H1 (cell line): Measurements from ENCODE around the gene STX8. TPM values are rescaled to one million over a fixed set of nuclear protein-coding genes. Genes with fewer than 3 reads are reported as not detected.

Experiments used
- CTCF ChIA-PET: fragments of 300-600 bp; sonication (Branson Sonifier 250); formaldehyde crosslinking; loops from one replicate; lab custom pipeline; 2021; ENCODE audit not compliant: partially characterized antibody; lab: Charles Lee
- POLR2A ChIA-PET: fragments of 300-600 bp; sonication (Branson Sonifier 250); formaldehyde crosslinking; loops from one replicate; lab custom pipeline; 2021; ENCODE audit warnings: inconsistent platforms; ENCODE audit not compliant: partially characterized antibody; lab: Charles Lee
- DNase-seq, 2 experiments: peaks; one replicate each; pipeline versions ENCODE4 v3.0.0 to v3.0.0-alpha.2; 2010 to 2022; ENCODE audit warnings: low spot score in 2 of 2, low read depth in 1 of 2, mixed read lengths in 1 of 2
- FAIRE-seq: peaks from 2 replicates; lab custom pipeline; 2011; peaks lifted over from hg19 to GRCh38; lab: Jason Lieb, UNC
- H2AFZ ChIP-seq: 2 replicates; pipeline ENCODE4 v1.8.1; 2012; ENCODE audit warnings: low read length, inconsistent platforms
- H2AK5ac ChIP-seq: 2 replicates; pipeline ENCODE4 v1.6.1; 2013; ENCODE audit warnings: low read depth, low read length
- H2BK120ac ChIP-seq: replicated peaks from 2 replicates; pipeline ENCODE3; 2013; ENCODE audit warnings: low read depth, low read length, inconsistent platforms
- H2BK12ac ChIP-seq: 2 replicates; pipeline ENCODE4 v1.6.1; 2013; ENCODE audit warnings: low read depth, low read length
- H2BK15ac ChIP-seq: 2 replicates; pipeline ENCODE4 v1.6.1; 2013; ENCODE audit warnings: low read length
- H2BK20ac ChIP-seq: 2 replicates; pipeline ENCODE4 v1.6.1; 2013; ENCODE audit warnings: low read length
- H2BK5ac ChIP-seq: 2 replicates; pipeline ENCODE4 v1.6.1; 2013; ENCODE audit warnings: low read depth, low read length
- H3K14ac ChIP-seq: 2 replicates; pipeline ENCODE4 v1.6.1; 2013; ENCODE audit warnings: inconsistent platforms; ENCODE audit not compliant: insufficient read length
- H3K18ac ChIP-seq: 2 replicates; pipeline ENCODE4 v1.6.1; 2013; ENCODE audit warnings: low read length; ENCODE audit errors: extremely low read depth
- H3K23ac ChIP-seq: 2 replicates; pipeline ENCODE4 v1.6.1; 2013; ENCODE audit warnings: inconsistent platforms; ENCODE audit not compliant: insufficient read length
- H3K23me2 ChIP-seq: 2 replicates; pipeline ENCODE4 v1.6.1; 2013; ENCODE audit warnings: low read depth, low read length
- H3K27ac ChIP-seq: 2 replicates; pipeline ENCODE4 v1.6.1; 2011; ENCODE audit warnings: low read depth, low read length, inconsistent platforms
- H3K27me3 ChIP-seq, 4 experiments: replicated peaks in 1 of 4; 1 replicate in 1 of 4; 2 replicates in 3 of 4; pipeline versions ENCODE4 v1.6.1 to v1.8.1; 2011 to 2013; ENCODE audit warnings: low read length in 3 of 4, mild to moderate bottlenecking in 3 of 4, inconsistent platforms in 2 of 4, mixed read lengths in 2 of 4, moderate library complexity in 1 of 4; ENCODE audit not compliant: control insufficient read depth in 3 of 4, insufficient read depth in 3 of 4; ENCODE audit errors: extremely low read depth in 1 of 4
- H3K36me3 ChIP-seq, 4 experiments: 2 replicates each; pipeline versions ENCODE4 v1.6.1 to v1.8.1; 2011 to 2013; ENCODE audit warnings: mild to moderate bottlenecking in 4 of 4, low read length in 3 of 4, moderate library complexity in 2 of 4, control low read depth in 1 of 4, inconsistent platforms in 1 of 4; ENCODE audit not compliant: insufficient read depth in 4 of 4, control insufficient read depth in 2 of 4
- H3K4ac ChIP-seq: replicated peaks from 2 replicates; pipeline ENCODE3; 2013; ENCODE audit warnings: low read length, low read depth, mixed read lengths, inconsistent platforms; ENCODE audit not compliant: insufficient read length
- H3K4me1 ChIP-seq, 4 experiments: replicated peaks in 1 of 4; 1 replicate in 1 of 4; 2 replicates in 3 of 4; pipeline versions ENCODE4 v1.6.1 to v1.8.1; 2011 to 2013; ENCODE audit warnings: low read length in 3 of 4, inconsistent platforms in 2 of 4, mixed read lengths in 1 of 4; ENCODE audit not compliant: insufficient read depth in 4 of 4, control insufficient read depth in 3 of 4
- H3K4me2 ChIP-seq, 2 experiments: 2 replicates each; pipeline versions ENCODE4 v1.6.1 to v1.8.1; 2011 to 2013; ENCODE audit warnings: low read depth in 2 of 2, low read length in 2 of 2, control low read depth in 1 of 2, inconsistent platforms in 1 of 2, mild to moderate bottlenecking in 1 of 2; ENCODE audit not compliant: insufficient read depth in 1 of 2
- H3K4me3 ChIP-seq, 4 experiments: fragments of 200-600, 300-600 bp in 1 of 4; sonication (generic), shearing (Covaris generic), sonication (Bioruptor Twin) in 1 of 4; 2 replicates each; pipeline versions ENCODE4 v1.5.1 to v1.8.1; 2011 to 2016; ENCODE audit warnings: low read length in 4 of 4, low read depth in 3 of 4, control low read depth in 2 of 4, inconsistent platforms in 2 of 4, mild to moderate bottlenecking in 2 of 4, mixed read lengths in 1 of 4, moderate library complexity in 1 of 4; ENCODE audit not compliant: insufficient read depth in 2 of 4; ENCODE audit errors: extremely low read depth in 1 of 4
- H3K56ac ChIP-seq: replicated peaks from 2 replicates; pipeline ENCODE3; 2013; ENCODE audit warnings: low read depth, mild to moderate bottlenecking, mixed read lengths, low read length, inconsistent platforms; ENCODE audit not compliant: insufficient read length
- H3K79me1 ChIP-seq: 2 replicates; pipeline ENCODE4 v1.6.1; 2013; ENCODE audit warnings: low read depth, low read length, control low read depth
- H3K79me2 ChIP-seq, 2 experiments: 2 replicates each; pipeline versions ENCODE4 v1.6.1 to v1.8.1; 2012 to 2013; ENCODE audit warnings: low read length in 2 of 2, mild to moderate bottlenecking in 2 of 2, inconsistent platforms in 1 of 2; ENCODE audit not compliant: insufficient read depth in 2 of 2, control insufficient read depth in 1 of 2
- H3K9ac ChIP-seq, 4 experiments: replicated peaks in 1 of 4; 1 replicate in 1 of 4; 2 replicates in 3 of 4; pipeline versions ENCODE4 v1.6.1 to v1.8.1; 2011 to 2013; ENCODE audit warnings: low read depth in 3 of 4, low read length in 3 of 4, control low read depth in 2 of 4, mild to moderate bottlenecking in 2 of 4, moderate library complexity in 2 of 4, inconsistent platforms in 1 of 4; ENCODE audit errors: extremely low read depth in 1 of 4
- H3K9me3 ChIP-seq, 2 experiments: 2 replicates each; pipeline versions ENCODE4 v1.6.1 to v1.8.1; 2012 to 2013; ENCODE audit warnings: mild to moderate bottlenecking in 2 of 2, moderate library complexity in 2 of 2, control low read depth in 1 of 2, inconsistent platforms in 1 of 2, low read depth in 1 of 2, low read length in 1 of 2, mixed read lengths in 1 of 2; ENCODE audit not compliant: insufficient read depth in 2 of 2
- H4K20me1 ChIP-seq, 2 experiments: replicated peaks in 1 of 2; 2 replicates each; pipeline versions ENCODE3 to v1.8.1; 2011 to 2013; ENCODE audit warnings: inconsistent platforms in 2 of 2, low read length in 2 of 2, mild to moderate bottlenecking in 1 of 2; ENCODE audit not compliant: insufficient read depth in 2 of 2, control insufficient read depth in 1 of 2
- H4K5ac ChIP-seq: 2 replicates; pipeline ENCODE4 v1.6.1; 2013; ENCODE audit warnings: low read length, low read depth, mixed read lengths, inconsistent platforms; ENCODE audit not compliant: insufficient read length
- H4K8ac ChIP-seq: 2 replicates; pipeline ENCODE4 v1.8.0; 2013; ENCODE audit warnings: mild to moderate bottlenecking, moderate library complexity, low read length, inconsistent platforms; ENCODE audit not compliant: insufficient read depth; ENCODE audit errors: extremely low read depth
- H4K91ac ChIP-seq: replicated peaks from 2 replicates; pipeline ENCODE3; 2013; ENCODE audit warnings: low read length, mixed read lengths, inconsistent platforms; ENCODE audit not compliant: insufficient read length
- BACH1 ChIP-seq: IDR thresholded peaks from 2 replicates; pipeline ENCODE4 v1.6.1; 2012; ENCODE audit warnings: low read length, improper control_type of control experiment
- BRCA1 ChIP-seq: IDR thresholded peaks from 2 replicates; pipeline ENCODE4 v1.6.1; 2012; ENCODE audit warnings: low read depth, low read length, improper control_type of control experiment
- CHD2 ChIP-seq: IDR thresholded peaks from 2 replicates; pipeline ENCODE4 v1.6.1; 2012; ENCODE audit warnings: low read length, improper control_type of control experiment
- CTBP2 ChIP-seq: IDR thresholded peaks from 2 replicates; pipeline ENCODE4 v1.7.0; 2011; ENCODE audit warnings: borderline replicate concordance, mild to moderate bottlenecking, moderate library complexity, mixed read lengths, low read length; ENCODE audit not compliant: insufficient read depth, insufficient read length
- EP300 ChIP-seq, 2 experiments: IDR thresholded peaks; 1 replicate in 1 of 2; 2 replicates in 1 of 2; pipeline ENCODE4 v1.6.1; 2011 to 2012; ENCODE audit warnings: low read depth in 2 of 2, low read length in 2 of 2, mild to moderate bottlenecking in 2 of 2, borderline replicate concordance in 1 of 2, inconsistent platforms in 1 of 2, moderate library complexity in 1 of 2
- GABPA ChIP-seq: IDR thresholded peaks from 2 replicates; pipeline ENCODE4 v1.6.1; 2011; ENCODE audit warnings: mild to moderate bottlenecking, low read length, moderate library complexity, borderline replicate concordance; ENCODE audit not compliant: insufficient read depth
- KDM5A ChIP-seq: fragments of 200-600 bp; IDR thresholded peaks from 2 replicates; pipeline ENCODE4 v1.7.1; 2012; ENCODE audit warnings: mild to moderate bottlenecking, low read length, inconsistent platforms, mixed read lengths
- NANOG ChIP-seq: IDR thresholded peaks from 2 replicates; pipeline ENCODE4 v1.6.1; 2011; ENCODE audit warnings: low read length, low read depth, mild to moderate bottlenecking, inconsistent platforms; ENCODE audit not compliant: insufficient read depth, poor library complexity, severe bottlenecking
- RAD21 ChIP-seq, 2 experiments: IDR thresholded peaks in 1 of 2; conservative IDR thresholded peaks in 1 of 2; 2 replicates each; pipeline ENCODE4 v1.6.1; 2011; ENCODE audit warnings: low read depth in 2 of 2, low read length in 2 of 2, improper control_type of control experiment in 1 of 2, inconsistent platforms in 1 of 2, mild to moderate bottlenecking in 1 of 2, moderate library complexity in 1 of 2
- RBBP5 ChIP-seq: IDR thresholded peaks from 2 replicates; pipeline ENCODE4 v1.7.1; 2012; ENCODE audit warnings: low read depth, mild to moderate bottlenecking, inconsistent platforms, low read length, moderate library complexity, borderline replicate concordance
- WGBS, 2 experiments: shearing (Covaris generic) in 1 of 2; methylation state at CpG; one replicate each; pipeline versions ENCODE4 v1.1.6 to v1.1.7; 2013 to 2015; ENCODE audit warnings: low lambda C conversion rate in 2 of 2, mixed read lengths in 2 of 2, inconsistent platforms in 1 of 2, low coverage in 1 of 2, missing lambda C conversion rate in 1 of 2; ENCODE audit not compliant: insufficient replicate concordance in 2 of 2, insufficient coverage in 1 of 2, insufficient read length in 1 of 2; ENCODE audit errors: extremely low coverage in 1 of 2, missing lambda C conversion rate in 1 of 2; 5-methylcytosine and 5-hydroxymethylcytosine counted together
- polyA plus RNA-seq, 7 experiments: library from polyadenylated mRNA; depleted of rRNA in 3 of 7; stranded (reverse) in 5 of 7; unstranded in 2 of 7; fragments of >200 nt in 5 of 7; fragments of 200-250 nt in 2 of 7; gene quantifications; 1 replicate in 5 of 7; 2 replicates in 1 of 7; 4 replicates in 1 of 7; pipeline versions ENCODE4 v1.2.1 to v1.2.3, GENCODE V29; 2011 to 2013; ENCODE audit warnings: missing spikeins in 2 of 7, mixed read lengths in 2 of 7
- total RNA-seq: library from RNA; stranded (reverse); fragmentation: NEBNext Ultra II Directional; extraction: Animal tissue kit (Norgen Biotek cat#: 25700); gene quantifications from 2 replicates; pipeline ENCODE4 v1.2.1, GENCODE V29; 2021
- TF ChIP-seq, protein P1 (sequence below): IDR thresholded peaks from 2 replicates; pipeline ENCODE4 v1.6.1; 2012; ENCODE audit warnings: inconsistent platforms

Gene STX8
- total and polyA plus RNA-seq, 2 of the 8 experiments (the other 6 are each of a cell fraction or from before 2014, with no cell fraction given): 22.8 to 42.5 TPM

DNA sequence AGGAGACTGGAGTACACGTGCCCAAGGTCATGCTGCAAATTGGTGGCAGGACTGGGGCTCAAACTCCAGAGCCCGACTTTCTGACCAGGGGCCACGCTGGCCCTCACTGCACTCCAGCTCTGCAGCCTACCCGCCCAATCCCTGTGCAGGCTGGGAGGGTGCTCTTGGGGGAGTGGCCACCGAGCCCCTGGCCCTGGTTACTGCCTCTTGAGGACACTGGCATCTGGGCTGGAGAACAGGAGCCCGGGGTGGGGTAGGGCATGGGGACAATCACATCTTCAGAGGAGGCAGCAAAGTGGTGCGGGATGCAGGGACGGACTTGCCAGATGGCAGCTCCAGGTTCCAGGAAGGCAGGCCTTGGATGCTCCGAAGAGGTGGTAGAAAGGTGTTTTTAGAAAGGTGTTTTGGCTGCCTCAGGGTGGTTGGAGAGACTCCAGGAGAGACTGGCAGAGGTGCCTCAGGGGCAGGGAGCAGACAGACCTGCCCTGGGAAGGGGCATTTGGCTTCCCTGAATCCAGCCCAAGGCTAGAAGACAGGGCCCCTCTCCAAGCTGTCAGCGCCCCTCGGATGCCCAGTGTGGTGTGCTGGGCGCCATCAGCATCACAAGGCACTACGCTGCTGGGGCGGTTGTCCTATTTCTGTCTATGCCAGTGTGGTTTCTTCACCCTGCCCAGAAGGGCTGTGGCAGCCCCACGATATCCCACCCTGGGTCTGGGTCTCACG, 333.7 kb downstream of the STX8 start:
- Histone ChIP-seq H2BK15ac (no peak overlapping the region), H3K79me1 (no peaks in the 10 kb centered on the region), H3K23ac (no peak overlapping the region), H3K36me3 (no peaks in the 10 kb centered on the region), H3K4me2 (no peak overlapping the region; a peak in 1 of 4 replicates), H2BK120ac (no peak overlapping the region), H4K91ac (peak overlapping the region; percentile 32), H4K20me1 (no peaks in the 10 kb centered on the region), H4K5ac (no peak overlapping the region), H3K4me3 (no peak overlapping the region), H3K56ac (no peak overlapping the region), H3K79me2 (no peaks in the 10 kb centered on the region), H2AFZ (no peak overlapping the region), H2AK5ac (no peak overlapping the region), H4K8ac (no peak overlapping the region), H3K27me3 (peaks cover 0 to 14% (median 9%) of the 10 kb centered on the region in 4 experiments; a peak in 6 of 7 replicates), H3K27ac (no peak overlapping the region), H3K4me1 (peaks cover 3 to 30% (median 18%) of the 10 kb centered on the region in 4 experiments), H3K9ac (no peak overlapping the region), H3K23me2 (peaks cover 11% of the 10 kb centered on the region), H3K9me3 (no peaks in the 10 kb centered on the region), H3K4ac (no peak overlapping the region), H2BK5ac (peak overlapping the region; percentile 68; the same call in 1 of the 2 replicates), H2BK20ac (peak overlapping the region; percentile 13; the same call in 1 of the 2 replicates), H3K18ac (no peak overlapping the region), H2BK12ac (peak overlapping the region; percentile 84), H3K14ac (no peak overlapping the region)
- CTCF ChIA-PET: interaction anchor here (2.8 kb wide), 1 partner anchor 50 kb away, joined by 10 read pairs; no protein-coding TSS in a partner anchor
- WGBS, 2 experiments: 88% methylated on average over 15 of the region's 16 CpGs; no CpG with 5 or more reads in 1 of the 2 experiments
- POLR2A ChIA-PET: no interaction called here
- DNase-seq (no peak), FAIRE-seq (no peak)
- TF ChIP-seq GABPA: no peak
- no peak for TF ChIP-seq EP300 (IDR thresholded peaks at IDR 0.05; ENCODE audit: borderline replicate concordance in 1 of 2, low read depth in 2 of 2, low read length in 2 of 2)
- no peak for TF ChIP-seq KDM5A
- no peak for TF ChIP-seq CHD2
- no peak for TF ChIP-seq RBBP5
- TF ChIP-seq, protein P1, sequence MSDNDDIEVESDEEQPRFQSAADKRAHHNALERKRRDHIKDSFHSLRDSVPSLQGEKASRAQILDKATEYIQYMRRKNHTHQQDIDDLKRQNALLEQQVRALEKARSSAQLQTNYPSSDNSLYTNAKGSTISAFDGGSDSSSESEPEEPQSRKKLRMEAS: no peak
- TF ChIP-seq BRCA1: no peak
- no peak for TF ChIP-seq NANOG
- TF ChIP-seq BACH1: no peak
- TF ChIP-seq CTBP2: no peak
- no peak for TF ChIP-seq RAD21 (IDR thresholded peaks at IDR 0.05 in 1 of 2, conservative IDR thresholded peaks at IDR 0.05 in 1 of 2; ENCODE audit: low read depth in 2 of 2, low read length in 2 of 2)
